KMS-11 (cell line): ENCODE data around the gene SPINK6.

ENCODE experiments used
- H2AFZ ChIP-seq: fragments of 200-600 bp; sonication (generic); 2 replicates; pipeline ENCODE4 v1.6.1; 2016; ENCODE audit warnings: antibody characterized with exemption, mixed run types, low read depth
- H3K27ac ChIP-seq: fragments of 200-600 bp; sonication (generic); 2 replicates; pipeline ENCODE4 v1.6.1; 2016; ENCODE audit warnings: mild to moderate bottlenecking, mixed run types
- H3K27me3 ChIP-seq: fragments of 200-600 bp; sonication (generic); 2 replicates; pipeline ENCODE4 v1.6.1; 2017; ENCODE audit warnings: mild to moderate bottlenecking, low read depth, mixed run types, moderate library complexity; ENCODE audit not compliant: insufficient read depth
- H3K36me3 ChIP-seq: fragments of 200-600 bp; sonication (generic); 2 replicates; pipeline ENCODE4 v1.6.1; 2017; ENCODE audit warnings: mild to moderate bottlenecking, mixed run types; ENCODE audit not compliant: insufficient read depth
- H3K4me1 ChIP-seq: fragments of 200-600 bp; sonication (generic); 2 replicates; pipeline ENCODE4 v1.6.1; 2016; ENCODE audit warnings: mild to moderate bottlenecking, low read depth, mixed run types; ENCODE audit not compliant: poor library complexity, severe bottlenecking
- H3K4me2 ChIP-seq: fragments of 200-600 bp; sonication (generic); 2 replicates; pipeline ENCODE4 v1.7.0; 2016; ENCODE audit warnings: mild to moderate bottlenecking, mixed run types
- H3K4me3 ChIP-seq: fragments of 200-600 bp; sonication (generic); IDR thresholded peaks from 2 replicates; pipeline ENCODE4 v1.6.1; 2017; ENCODE audit warnings: low read depth, low read length, mixed read lengths; ENCODE audit not compliant: insufficient read depth
- H3K79me2 ChIP-seq: fragments of 200-600 bp; sonication (generic); 2 replicates; pipeline ENCODE4 v1.6.1; 2016; ENCODE audit warnings: low read depth, mixed run types; ENCODE audit not compliant: insufficient read depth
- H3K9ac ChIP-seq: fragments of 200-600 bp; sonication (generic); 2 replicates; pipeline ENCODE4 v1.6.1; 2016; ENCODE audit warnings: mild to moderate bottlenecking, mixed run types
- H4K20me1 ChIP-seq: fragments of 200-600 bp; sonication (generic); 2 replicates; pipeline ENCODE4 v1.6.1; 2016; ENCODE audit warnings: mild to moderate bottlenecking, mixed run types; ENCODE audit not compliant: insufficient read depth
- TF ChIP-seq, protein P1 (sequence below): fragments of 200-600 bp; sonication (generic); conservative IDR thresholded peaks from 2 replicates; pipeline ENCODE4 v1.6.1; 2017; ENCODE audit warnings: low read depth, mild to moderate bottlenecking, antibody characterized with exemption, low read length, moderate library complexity, mixed read lengths

The SPINK6 gene

DNA sequence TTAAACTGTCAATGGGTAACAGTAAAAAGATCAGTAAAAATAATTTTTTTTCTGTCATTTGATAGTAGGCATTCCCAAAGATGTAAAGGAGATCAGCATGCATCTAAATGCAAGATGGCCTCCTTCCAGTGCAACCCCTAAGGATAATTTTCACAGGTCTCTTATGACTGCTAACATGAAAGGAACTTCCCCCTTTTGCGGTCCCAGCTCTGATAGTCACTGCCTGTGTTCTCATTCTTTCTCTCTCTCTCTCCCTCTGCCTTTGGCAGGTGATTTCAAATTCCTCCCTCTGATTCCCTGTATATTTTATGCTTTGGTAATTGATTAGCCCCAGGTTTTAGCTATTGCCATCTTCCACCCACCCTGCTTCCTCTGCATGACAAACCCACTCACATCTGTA lies 25.6 kb upstream of the SPINK6 start:
- no peaks in the 10 kb centered on the region for H3K36me3 ChIP-seq
- TF ChIP-seq, protein P1, sequence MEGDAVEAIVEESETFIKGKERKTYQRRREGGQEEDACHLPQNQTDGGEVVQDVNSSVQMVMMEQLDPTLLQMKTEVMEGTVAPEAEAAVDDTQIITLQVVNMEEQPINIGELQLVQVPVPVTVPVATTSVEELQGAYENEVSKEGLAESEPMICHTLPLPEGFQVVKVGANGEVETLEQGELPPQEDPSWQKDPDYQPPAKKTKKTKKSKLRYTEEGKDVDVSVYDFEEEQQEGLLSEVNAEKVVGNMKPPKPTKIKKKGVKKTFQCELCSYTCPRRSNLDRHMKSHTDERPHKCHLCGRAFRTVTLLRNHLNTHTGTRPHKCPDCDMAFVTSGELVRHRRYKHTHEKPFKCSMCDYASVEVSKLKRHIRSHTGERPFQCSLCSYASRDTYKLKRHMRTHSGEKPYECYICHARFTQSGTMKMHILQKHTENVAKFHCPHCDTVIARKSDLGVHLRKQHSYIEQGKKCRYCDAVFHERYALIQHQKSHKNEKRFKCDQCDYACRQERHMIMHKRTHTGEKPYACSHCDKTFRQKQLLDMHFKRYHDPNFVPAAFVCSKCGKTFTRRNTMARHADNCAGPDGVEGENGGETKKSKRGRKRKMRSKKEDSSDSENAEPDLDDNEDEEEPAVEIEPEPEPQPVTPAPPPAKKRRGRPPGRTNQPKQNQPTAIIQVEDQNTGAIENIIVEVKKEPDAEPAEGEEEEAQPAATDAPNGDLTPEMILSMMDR: no peak
- H4K20me1 ChIP-seq: no peaks in the 10 kb centered on the region
- no peaks in the 10 kb centered on the region for H3K27me3 ChIP-seq
- H3K27ac ChIP-seq: no peak overlapping the region
- no peaks in the 10 kb centered on the region for H3K4me1 ChIP-seq
- H3K4me2 ChIP-seq: no peak overlapping the region
- H3K4me3 ChIP-seq: no peak overlapping the region
- H3K9ac ChIP-seq: no peak overlapping the region
- no peak overlapping the region for H2AFZ ChIP-seq
- no peaks in the 10 kb centered on the region for H3K79me2 ChIP-seq

DNA sequence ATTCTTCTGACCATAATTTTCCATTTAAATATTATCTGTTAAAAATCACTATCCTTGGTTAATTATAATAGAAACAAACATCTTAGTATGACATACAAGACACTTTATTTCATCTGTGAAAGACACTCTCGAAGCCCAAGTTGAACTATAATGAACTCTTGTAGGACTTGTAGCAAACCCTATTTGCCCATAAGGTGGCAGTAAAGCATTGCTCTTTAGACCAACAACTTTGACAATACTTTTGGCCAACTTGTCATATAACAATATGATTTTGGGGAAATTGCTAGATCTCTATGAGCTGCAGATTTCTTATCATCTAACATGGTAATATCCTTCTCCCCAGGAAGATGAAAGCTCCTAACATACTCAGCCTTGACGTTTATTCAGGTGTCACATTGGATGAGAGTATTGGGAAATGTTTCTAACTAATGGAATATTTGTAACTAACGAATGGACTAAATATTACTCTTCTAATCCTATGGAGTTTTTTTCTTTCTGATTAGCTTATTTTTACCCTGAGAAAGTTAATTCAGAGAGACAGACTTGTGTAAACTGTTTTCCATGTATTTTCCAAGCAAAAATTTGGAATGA lies 23.5 kb upstream of the SPINK6 start:
- Histone ChIP-seq H3K4me1 (no peaks in the 10 kb centered on the region), H3K27me3 (no peaks in the 10 kb centered on the region)
- TF ChIP-seq, protein P1: peak; percentile 71

DNA sequence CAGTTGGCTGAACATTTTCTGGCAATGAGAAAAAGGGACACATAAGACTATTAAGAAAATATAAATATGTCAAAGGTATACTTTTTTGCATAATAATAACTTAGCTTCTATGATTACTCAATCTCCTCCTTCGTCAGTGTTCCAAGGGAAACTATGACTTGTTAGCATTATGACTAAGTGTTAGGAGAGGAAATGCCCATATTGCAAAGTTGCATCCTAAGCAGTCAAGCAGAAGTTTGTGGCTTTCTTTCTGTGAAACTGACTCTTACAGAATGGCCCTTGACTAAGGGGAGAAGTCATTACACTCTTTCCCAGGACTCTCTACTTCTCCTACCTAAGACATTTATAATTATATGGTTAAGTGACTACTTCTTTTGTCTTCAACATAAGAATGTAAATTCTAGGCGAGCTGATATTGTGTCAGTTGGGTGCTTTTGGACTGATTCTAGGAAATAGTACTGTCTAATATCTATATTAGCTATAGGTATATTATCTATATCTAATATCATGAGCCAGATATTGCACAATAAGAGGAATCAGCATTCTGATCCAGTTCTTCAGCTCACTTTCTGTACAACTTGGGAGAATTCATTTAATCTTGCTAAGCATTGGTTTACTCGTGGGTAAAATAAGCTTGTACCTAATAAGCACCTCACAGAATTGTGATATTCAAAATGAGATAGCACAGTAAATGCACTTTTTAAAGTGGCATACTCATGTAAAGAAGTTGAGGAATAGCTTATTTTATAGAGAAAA lies 16.4 kb upstream of the SPINK6 start:
- Histone ChIP-seq H4K20me1 (no peaks in the 10 kb centered on the region), H3K9ac (no peak overlapping the region), H3K79me2 (no peaks in the 10 kb centered on the region), H3K4me3 (no peak overlapping the region), H3K4me2 (no peak overlapping the region), H3K36me3 (no peaks in the 10 kb centered on the region), H3K27me3 (no peaks in the 10 kb centered on the region), H2AFZ (no peak overlapping the region), H3K4me1 (no peaks in the 10 kb centered on the region), H3K27ac (no peak overlapping the region)
- TF ChIP-seq, protein P1: no peak

More for the DNA sequence above, 23.5 kb upstream of the SPINK6 start:
- H3K36me3 ChIP-seq: no peaks in the 10 kb centered on the region
- no peak overlapping the region for H3K4me2 ChIP-seq
- no peaks in the 10 kb centered on the region for H4K20me1 ChIP-seq
- no peak overlapping the region for H3K4me3 ChIP-seq
- H3K9ac ChIP-seq: no peak overlapping the region
- H2AFZ ChIP-seq: no peak overlapping the region
- no peaks in the 10 kb centered on the region for H3K79me2 ChIP-seq
- no peak overlapping the region for H3K27ac ChIP-seq

DNA sequence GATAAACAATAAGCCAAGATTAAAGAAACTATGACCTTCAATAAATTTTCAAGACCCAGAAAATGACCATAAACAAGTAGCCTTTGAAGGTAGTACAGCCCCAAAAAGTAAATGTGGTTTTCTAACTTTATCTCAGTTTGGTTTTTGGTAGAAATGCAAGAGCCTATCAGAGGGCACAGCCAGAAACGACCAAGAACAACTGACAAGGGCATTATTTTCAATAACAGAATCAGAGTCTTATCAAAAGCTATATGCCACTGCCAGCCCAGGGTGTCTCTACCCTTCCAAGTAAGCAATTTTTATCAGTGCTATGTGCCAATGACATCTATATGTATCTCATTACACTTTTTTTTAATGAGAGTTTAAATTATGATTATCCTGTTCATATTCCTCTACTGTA lies 11.8 kb upstream of the SPINK6 start:
- TF ChIP-seq, protein P1: no peak
- no peak overlapping the region for H2AFZ ChIP-seq
- H3K27ac ChIP-seq: no peak overlapping the region
- no peaks in the 10 kb centered on the region for H3K27me3 ChIP-seq
- H3K9ac ChIP-seq: no peak overlapping the region
- no peaks in the 10 kb centered on the region for H3K4me1 ChIP-seq
- H3K4me3 ChIP-seq: no peak overlapping the region
- no peaks in the 10 kb centered on the region for H3K36me3 ChIP-seq
- no peak overlapping the region for H3K4me2 ChIP-seq
- H4K20me1 ChIP-seq: no peaks in the 10 kb centered on the region
- H3K79me2 ChIP-seq: no peaks in the 10 kb centered on the region
